IMR-90 (cell line): ENCODE results near the gene PPBP. TPM values are rescaled to one million over a fixed set of nuclear protein-coding genes. Genes with fewer than 3 reads are reported as not detected.
A peak's percentile ranks its signal among the peaks of the same experiment; 100 is the strongest.

Experiments used
- ATAC-seq: fragments of 200-7000 bp; cut with Tn5 transposase; 2 replicates; pipeline ENCODE4 v1.9.1; 2020; ENCODE audit warnings: low read depth, mild to moderate bottlenecking, moderate library complexity
- BruUV-seq: library from RNA; stranded (reverse); fragments of 400-500 nt; replicated peaks from 2 replicates; lab custom pipeline; 2021; lab: Mats Ljungman, UMichigan
- CTCF ChIA-PET: fragments of 300-600 bp; formaldehyde crosslinking; extraction: SDS; loops from one replicate; lab custom pipeline; 2021; ENCODE audit warnings: antibody characterized with exemption; lab: Yijun Ruan, JAX
- POLR2A ChIA-PET: fragments of 300-600 bp; sonication (Branson Sonifier 250); formaldehyde crosslinking; loops from one replicate; lab custom pipeline; 2022; ENCODE audit warnings: antibody characterized with exemption; ENCODE audit not compliant: unreplicated experiment; lab: Charles Lee
- DNase-seq: peaks from one replicate; pipeline ENCODE4 v3.0.0; 2013
- H2AFZ ChIP-seq: replicated peaks from 2 replicates; pipeline ENCODE3; 2013; ENCODE audit warnings: low read length, mild to moderate bottlenecking; ENCODE audit not compliant: poor library complexity
- H2AK5ac ChIP-seq: 2 replicates; pipeline ENCODE4 v1.6.1; 2013; ENCODE audit warnings: low read depth, low read length, inconsistent platforms
- H2AK9ac ChIP-seq: replicated peaks from 2 replicates; pipeline ENCODE3; 2013; ENCODE audit warnings: mild to moderate bottlenecking, low read depth, low read length, moderate library complexity; ENCODE audit not compliant: poor library complexity
- H2BK120ac ChIP-seq: 2 replicates; pipeline ENCODE4 v1.6.1; 2013; ENCODE audit warnings: low read depth, low read length, inconsistent platforms
- H2BK15ac ChIP-seq: 3 replicates; pipeline ENCODE4 v1.6.1; 2013; ENCODE audit warnings: low read depth, low read length, inconsistent platforms
- H2BK20ac ChIP-seq: 2 replicates; pipeline ENCODE4 v1.6.1; 2013; ENCODE audit warnings: low read depth, mild to moderate bottlenecking, inconsistent platforms, low read length, moderate library complexity
- H2BK5ac ChIP-seq: 2 replicates; pipeline ENCODE4 v1.6.1; 2013; ENCODE audit warnings: mild to moderate bottlenecking, low read depth, low read length, inconsistent platforms; ENCODE audit not compliant: poor library complexity, severe bottlenecking
- H3K14ac ChIP-seq: replicated peaks from 2 replicates; pipeline ENCODE4 v1.6.1; 2013; ENCODE audit warnings: low read depth, low read length, inconsistent platforms
- H3K18ac ChIP-seq: 2 replicates; pipeline ENCODE4 v1.6.1; 2013; ENCODE audit warnings: low read depth, low read length, control low read depth
- H3K23ac ChIP-seq: 2 replicates; pipeline ENCODE4 v1.6.1; 2013; ENCODE audit warnings: low read depth, low read length, inconsistent platforms
- H3K27ac ChIP-seq: 2 replicates; pipeline ENCODE4 v1.5.1; 2013; ENCODE audit warnings: mild to moderate bottlenecking, control low read depth, low read length; ENCODE audit not compliant: insufficient read depth
- H3K27me3 ChIP-seq: 2 replicates; pipeline ENCODE4 v1.6.1; 2013; ENCODE audit warnings: low read length; ENCODE audit not compliant: control insufficient read depth, insufficient read depth
- H3K36me3 ChIP-seq: 2 replicates; pipeline ENCODE4 v1.6.1; 2013; ENCODE audit warnings: low read length, mixed read lengths; ENCODE audit not compliant: control insufficient read depth, insufficient read depth
- H3K4ac ChIP-seq: 2 replicates; pipeline ENCODE4 v1.6.1; 2013; ENCODE audit warnings: low read depth, low read length, inconsistent platforms
- H3K4me1 ChIP-seq: 2 replicates; pipeline ENCODE4 v1.6.1; 2013; ENCODE audit warnings: low read length, mixed read lengths; ENCODE audit not compliant: control insufficient read depth, insufficient read depth
- H3K4me2 ChIP-seq: 2 replicates; pipeline ENCODE4 v1.6.1; 2013; ENCODE audit warnings: low read depth, mild to moderate bottlenecking, control low read depth, low read length, moderate library complexity
- H3K4me3 ChIP-seq: 2 replicates; pipeline ENCODE4 v1.5.1; 2013; ENCODE audit warnings: low read depth, mild to moderate bottlenecking, control low read depth, low read length, moderate library complexity; ENCODE audit not compliant: insufficient read depth
- H3K56ac ChIP-seq: 2 replicates; pipeline ENCODE4 v1.6.1; 2013; ENCODE audit warnings: low read length, inconsistent platforms; ENCODE audit not compliant: insufficient read depth; ENCODE audit errors: extremely low read depth
- H3K79me1 ChIP-seq, 2 experiments: 2 replicates each; pipeline ENCODE4 v1.6.1; 2013; ENCODE audit warnings: low read length in 2 of 2, inconsistent platforms in 1 of 2, low read depth in 1 of 2
- H3K9ac ChIP-seq: 2 replicates; pipeline ENCODE4 v1.6.1; 2013; ENCODE audit warnings: low read depth, low read length, control low read depth
- H3K9me1 ChIP-seq: 2 replicates; pipeline ENCODE4 v1.6.1; 2013; ENCODE audit warnings: low read length, inconsistent platforms; ENCODE audit not compliant: insufficient read depth
- H3K9me3 ChIP-seq: 2 replicates; pipeline ENCODE4 v1.6.1; 2013; ENCODE audit warnings: low read length; ENCODE audit not compliant: control insufficient read depth, insufficient read depth
- H4K20me1 ChIP-seq: 2 replicates; pipeline ENCODE4 v1.6.1; 2013; ENCODE audit warnings: low read length, inconsistent platforms; ENCODE audit not compliant: insufficient read depth
- H4K5ac ChIP-seq: 2 replicates; pipeline ENCODE4 v1.6.1; 2013; ENCODE audit warnings: mild to moderate bottlenecking, low read depth, low read length, control low read depth
- H4K8ac ChIP-seq, 2 experiments: 2 replicates each; pipeline ENCODE4 v1.6.1; 2013; ENCODE audit warnings: low read depth in 2 of 2, low read length in 2 of 2, control low read depth in 1 of 2, inconsistent platforms in 1 of 2
- H4K91ac ChIP-seq: 2 replicates; pipeline ENCODE4 v1.6.1; 2013; ENCODE audit warnings: low read depth, low read length, inconsistent platforms; ENCODE audit not compliant: insufficient read depth
- BHLHE40 ChIP-seq: fragments of 150-350 bp; IDR thresholded peaks from 2 replicates; pipeline ENCODE4 v1.6.1; 2016; ENCODE audit warnings: mild to moderate bottlenecking, low read depth, low read length
- CEBPB ChIP-seq: IDR thresholded peaks from 2 replicates; pipeline ENCODE4 v1.6.1; 2012; ENCODE audit warnings: low read depth, low read length, improper control_type of control experiment
- CHD1 ChIP-seq: IDR thresholded peaks from 2 replicates; pipeline ENCODE4 v1.6.1; 2012; ENCODE audit warnings: low read depth, low read length, improper control_type of control experiment
- FOS ChIP-seq: fragments of 150-350 bp; IDR thresholded peaks from 2 replicates; pipeline ENCODE4 v1.6.1; 2016; ENCODE audit warnings: low read depth, low read length
- MAZ ChIP-seq: IDR thresholded peaks from 2 replicates; pipeline ENCODE4 v1.6.1; 2012; ENCODE audit warnings: low read depth, mild to moderate bottlenecking, low read length, improper control_type of control experiment, moderate library complexity, borderline replicate concordance
- MXI1 ChIP-seq: IDR thresholded peaks from 2 replicates; pipeline ENCODE4 v1.6.1; 2012; ENCODE audit warnings: low read depth, mild to moderate bottlenecking, low read length, moderate library complexity, borderline replicate concordance
- NFE2L2 ChIP-seq: fragments of 150-350 bp; IDR thresholded peaks from 2 replicates; pipeline ENCODE4 v1.6.1; 2016; ENCODE audit warnings: low read depth, mild to moderate bottlenecking, low read length
- POLR2A ChIP-seq: IDR thresholded peaks from 2 replicates; pipeline ENCODE4 v1.6.1; 2012; ENCODE audit warnings: mild to moderate bottlenecking, low read depth, low read length
- RCOR1 ChIP-seq: IDR thresholded peaks from 2 replicates; pipeline ENCODE4 v1.6.1; 2012; ENCODE audit warnings: mild to moderate bottlenecking, low read length, improper control_type of control experiment; ENCODE audit not compliant: insufficient replicate concordance
- RFX5 ChIP-seq: IDR thresholded peaks from 2 replicates; pipeline ENCODE4 v1.8.0; 2012; ENCODE audit warnings: low read depth, mild to moderate bottlenecking, low read length, moderate library complexity
- WGBS, 2 experiments: methylation state at CpG; one replicate each; pipeline versions ENCODE4 v1.1.5 to v1.1.7; 2013; ENCODE audit warnings: missing lambda C conversion rate in 2 of 2; ENCODE audit not compliant: insufficient read length in 1 of 2; ENCODE audit errors: extremely low coverage in 2 of 2; 5-methylcytosine and 5-hydroxymethylcytosine counted together
- dilution Hi-C: fragments of 300-500 bp; cut with HindIII; formaldehyde crosslinking; loops from one replicate; pipeline ENCODE4 v1.14.3; 2018; ENCODE audit warnings: low sequenced_read_pairs; ENCODE audit not compliant: unreplicated experiment
- in situ Hi-C: fragments of 300-500 bp; cut with MboI; formaldehyde crosslinking; loops from 3 replicates; pipeline ENCODE4 v1.14.3; 2019; ENCODE audit warnings: low sequenced_read_pairs, inconsistent platforms, mixed read lengths
- intact Hi-C: fragments of 100-400 bp; cut with micrococcal nuclease; formaldehyde crosslinking; loops from 2 replicates; pipeline ENCODE4 v1.10.0; 2022
- polyA plus RNA-seq, 3 experiments: library from polyadenylated mRNA; depleted of rRNA; stranded (reverse); fragments of >200 nt; gene quantifications; 2 replicates each; pipeline ENCODE4 v1.2.3, GENCODE V29; 2012; ENCODE audit warnings: low replicate concordance in 1 of 3
- total RNA-seq: library from RNA; depleted of rRNA; stranded (reverse); fragments of >200 nt; gene quantifications from 2 replicates; pipeline ENCODE4 v1.2.3, GENCODE V29; 2012
- TF ChIP-seq, protein P1 (sequence below): fragments of 150-350 bp; IDR thresholded peaks from 2 replicates; pipeline ENCODE4 v1.6.1; 2017; ENCODE audit warnings: mild to moderate bottlenecking, antibody characterized with exemption, low read length, low read depth

Gene PPBP
- total and polyA plus RNA-seq, 2 of the 4 experiments (the other 2 are of a cell fraction) = not detected

- Histone ChIP-seq H3K14ac (no peak overlapping the region), H2AK9ac (no peak overlapping the region), H2AK5ac (no peak overlapping the region), H3K4ac (no peak overlapping the region), H4K91ac (no peak overlapping the region), H4K5ac (no peak overlapping the region), H3K23ac (peak overlapping the region; percentile 52; the same call in 1 of the 2 replicates), H2BK20ac (no peak overlapping the region), H4K8ac (no peak overlapping the region), H3K4me2 (no peak overlapping the region), H3K79me1 (no peaks in the 10 kb centered on the region), H3K36me3 (no peaks in the 10 kb centered on the region), H2AFZ (no peak overlapping the region), H3K18ac (no peak overlapping the region), H3K27ac (no peak overlapping the region), H2BK120ac (no peak overlapping the region), H2BK15ac (no peak overlapping the region), H2BK5ac (no peak overlapping the region), H3K4me1 (no peaks in the 10 kb centered on the region), H4K20me1 (no peaks in the 10 kb centered on the region), H3K9me3 (no peaks in the 10 kb centered on the region), H3K4me3 (no peak overlapping the region), H3K56ac (no peak overlapping the region), H3K27me3 (peaks cover 51% of the 10 kb centered on the region), H3K9me1 (no peaks in the 10 kb centered on the region), H3K9ac (no peak overlapping the region)
- BruUV-seq = no TSS peak
- DNase-seq (no peak), ATAC-seq (no peak)
- CTCF ChIA-PET = no interaction called here
- POLR2A ChIA-PET = no interaction called here
- dilution Hi-C loops = no loop called here
- in situ Hi-C loops = no loop called here
- no peak for TF ChIP-seq RCOR1
- no peak for TF ChIP-seq POLR2A
- TF ChIP-seq, protein P1, sequence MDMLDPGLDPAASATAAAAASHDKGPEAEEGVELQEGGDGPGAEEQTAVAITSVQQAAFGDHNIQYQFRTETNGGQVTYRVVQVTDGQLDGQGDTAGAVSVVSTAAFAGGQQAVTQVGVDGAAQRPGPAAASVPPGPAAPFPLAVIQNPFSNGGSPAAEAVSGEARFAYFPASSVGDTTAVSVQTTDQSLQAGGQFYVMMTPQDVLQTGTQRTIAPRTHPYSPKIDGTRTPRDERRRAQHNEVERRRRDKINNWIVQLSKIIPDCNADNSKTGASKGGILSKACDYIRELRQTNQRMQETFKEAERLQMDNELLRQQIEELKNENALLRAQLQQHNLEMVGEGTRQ = no peak
- TF ChIP-seq FOS = no peak
- no peak for TF ChIP-seq CHD1
- TF ChIP-seq NFE2L2 = no peak
- TF ChIP-seq MAZ = no peak
- no peak for TF ChIP-seq RFX5
- TF ChIP-seq CEBPB = no peak
- TF ChIP-seq MXI1 = no peak
- no peak for TF ChIP-seq BHLHE40
- no CpG with 5 or more reads among the region's 4 CpGs for WGBS, 2 experiments
- intact Hi-C loops = no loop called here
These were observed 42.9 kb downstream of the PPBP start for GRCh38 chr4:73945140-73945539.
